DMS79 (cell line): Measurements from ENCODE around the gene PAMR1.

Source experiments
- DNase-seq: peaks from one replicate; lab custom pipeline; 2025; lab: John Stamatoyannopoulos, UW

The PAMR1 gene

GRCh38 chr11:35458846-35459245, 66.6 kb downstream of the PAMR1 start:
- no peak for DNase-seq

DNA sequence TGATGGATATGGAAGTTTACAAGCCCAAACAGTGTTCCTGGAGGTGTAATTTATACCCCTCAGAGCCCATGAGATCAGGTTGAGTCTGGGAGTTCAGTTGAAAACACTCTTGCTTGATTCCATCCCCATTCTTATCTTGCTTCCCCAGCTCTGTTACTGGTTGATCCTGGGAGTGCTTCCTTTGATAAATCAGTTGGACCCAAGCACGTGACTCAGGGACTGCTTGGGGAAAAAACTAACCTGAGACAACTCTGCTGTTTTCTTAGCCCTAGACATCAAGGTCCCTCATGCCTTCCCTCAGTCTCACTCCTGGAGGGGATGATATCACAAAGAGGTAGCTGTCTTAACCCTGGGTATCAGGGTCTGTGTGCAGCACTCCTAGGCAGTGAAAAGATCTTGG, 71.1 kb downstream of the PAMR1 start:
- no peak for DNase-seq

GRCh38 chr11:35436581-35437250, 88.7 kb downstream of the PAMR1 start:
- peak; percentile 30 for DNase-seq

DNA sequence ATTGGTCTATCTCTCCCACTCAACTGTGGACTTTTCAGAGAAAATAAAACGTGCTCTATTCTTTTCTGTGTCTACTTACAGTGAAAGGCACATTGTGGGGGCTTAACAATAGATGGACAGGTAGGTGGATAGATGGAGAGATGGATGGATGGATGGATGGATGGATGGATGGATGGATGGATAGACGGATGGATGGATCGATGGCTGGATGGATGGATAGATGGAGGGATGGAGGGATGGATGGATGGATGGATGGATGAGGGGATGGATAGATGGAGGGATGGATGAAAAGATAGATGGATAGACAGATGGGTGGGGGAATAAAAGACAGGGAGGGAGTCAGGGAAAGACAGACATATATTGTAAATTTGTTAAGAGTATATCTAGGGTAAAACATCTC, 91.8 kb downstream of the PAMR1 start:
- DNase-seq, result no peak

GRCh38 chr11:35432464-35432863, 93.0 kb downstream of the PAMR1 start:
- no peak for DNase-seq

DNA sequence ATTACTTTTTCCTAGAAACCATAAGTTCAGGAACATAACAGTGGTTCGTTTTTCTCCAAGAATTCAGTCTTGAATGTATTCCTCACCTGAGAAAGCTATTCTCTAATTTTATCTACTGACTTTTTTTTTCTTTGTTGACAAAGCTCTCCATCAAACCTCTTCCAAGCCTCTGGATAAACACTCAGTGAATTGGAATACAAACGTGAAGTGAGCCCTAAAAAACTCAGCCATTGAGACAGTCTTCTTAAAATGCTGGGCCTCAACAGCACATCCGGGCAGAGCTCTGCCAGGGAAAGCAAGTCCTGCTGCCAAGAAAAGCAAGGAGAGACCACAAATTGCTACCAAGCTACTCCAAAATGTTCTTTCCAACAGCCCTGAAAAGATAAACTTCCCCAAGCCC, 98.3 kb downstream of the PAMR1 start:
- peak; percentile 91 for DNase-seq

- DNase-seq, result no peak
These were observed 99.1 kb downstream of the PAMR1 start for GRCh38 chr11:35426351-35426750.

DNA sequence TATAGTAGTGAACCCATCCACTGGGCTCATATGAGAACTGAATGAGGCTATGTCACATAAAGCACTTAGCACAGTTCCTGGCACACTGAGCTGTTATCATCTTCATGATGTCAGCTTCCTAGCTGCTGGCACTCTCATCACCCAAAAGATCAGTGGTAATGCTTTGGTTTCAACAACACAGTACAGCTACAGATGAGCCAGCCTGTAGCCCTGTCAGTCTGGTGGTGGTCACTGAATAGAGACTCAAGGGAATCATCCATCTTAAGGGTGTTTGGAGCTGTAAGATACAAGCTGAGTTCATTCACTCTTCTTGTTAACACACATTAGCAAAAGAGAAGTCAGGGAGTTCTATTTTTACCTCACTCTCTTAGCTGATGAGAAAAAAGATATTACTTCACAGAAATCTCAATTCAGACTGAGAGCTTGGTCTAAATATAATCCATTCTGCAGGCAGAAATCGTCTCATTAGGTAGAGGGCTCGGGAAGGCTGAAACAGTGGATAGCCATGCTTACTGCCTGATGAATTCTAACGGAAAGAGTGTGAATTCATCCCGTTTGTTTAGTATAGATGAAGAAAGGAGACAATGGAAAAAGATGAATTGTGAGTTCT, 99.7 kb downstream of the PAMR1 start:
- no peak for DNase-seq

DNA sequence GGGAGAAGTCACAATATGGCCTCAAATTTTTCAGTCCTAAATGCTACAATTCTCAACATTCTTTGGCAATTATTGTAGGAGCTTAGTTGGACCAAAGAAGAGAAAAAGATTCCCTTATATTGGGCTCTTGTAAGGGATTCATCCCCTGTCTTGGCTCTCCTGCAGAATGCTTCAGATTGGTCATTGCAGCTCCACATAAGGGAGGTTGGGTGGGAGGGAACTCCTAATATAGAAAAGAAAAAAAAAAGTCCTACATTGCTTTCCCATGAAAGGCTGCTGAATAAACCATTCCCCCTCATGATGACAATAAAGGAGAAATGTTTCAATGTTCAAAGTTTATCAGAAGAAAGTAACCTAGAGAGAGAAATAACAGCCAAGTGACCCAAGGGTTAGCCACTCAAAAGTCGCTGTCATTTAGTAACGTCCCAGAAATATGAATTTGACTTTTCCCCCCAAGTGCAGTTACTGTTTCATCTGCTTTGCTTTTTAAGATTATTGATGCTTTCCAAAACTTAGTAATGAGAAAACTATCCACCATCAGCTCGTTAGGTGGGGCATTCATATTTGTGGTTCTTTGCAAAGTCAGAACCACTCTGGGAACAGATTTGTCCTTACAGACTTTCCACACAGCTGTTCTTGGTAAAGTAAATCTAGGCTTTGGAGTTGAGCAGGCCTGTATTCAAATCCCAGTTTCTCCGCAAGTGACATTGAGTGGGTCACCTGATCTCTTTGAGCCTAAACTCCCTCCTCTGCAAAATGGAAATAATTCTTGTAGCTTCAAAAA, 101.1 kb downstream of the PAMR1 start:
- no peak for DNase-seq

DNA sequence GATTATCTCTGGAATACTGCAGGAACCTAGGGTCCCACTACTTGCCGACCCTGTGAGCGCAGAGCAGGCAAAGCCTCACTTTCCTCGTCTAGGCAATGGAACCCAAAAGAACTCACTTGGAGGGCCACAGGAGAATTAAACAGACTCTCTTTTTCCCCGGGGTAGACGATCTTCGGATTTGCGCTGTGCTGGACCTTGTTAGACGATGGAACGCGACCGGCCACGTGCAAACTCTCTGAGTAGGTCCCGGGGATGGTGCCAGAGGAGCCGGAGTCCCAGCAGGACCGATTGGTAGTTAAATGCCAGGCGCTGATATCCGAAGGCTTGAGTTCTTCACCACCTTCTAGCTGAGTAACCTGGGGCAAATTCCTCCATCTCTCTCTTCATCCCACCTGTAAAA, 105.0 kb downstream of the PAMR1 start:
- no peak for DNase-seq

DNA sequence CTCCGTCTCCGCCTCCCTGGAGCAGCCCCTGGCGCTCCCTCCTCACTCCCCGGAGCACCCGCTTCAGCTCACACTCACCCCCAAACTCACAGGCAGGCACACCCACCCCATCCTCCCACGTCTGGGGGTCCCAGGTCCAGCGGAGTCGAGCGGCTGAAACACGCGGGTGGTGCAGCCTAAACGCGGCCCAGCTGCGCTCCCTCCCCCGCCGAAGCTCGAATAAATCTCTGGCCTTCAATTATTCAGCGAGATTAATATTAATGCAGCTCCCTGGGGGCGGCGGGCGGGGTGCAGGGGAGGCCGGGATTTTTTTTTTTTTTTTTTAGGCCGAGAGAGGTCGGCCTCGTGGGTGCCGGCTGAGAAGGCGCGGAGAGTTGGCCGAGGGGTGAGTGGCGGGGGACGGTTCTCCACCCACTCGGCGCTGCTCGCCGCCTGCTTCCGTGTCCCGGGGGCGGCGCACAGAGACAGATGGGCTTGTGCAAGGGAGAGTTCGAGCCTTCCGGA, 105.5 kb downstream of the PAMR1 start:
- no peak for DNase-seq

DNA sequence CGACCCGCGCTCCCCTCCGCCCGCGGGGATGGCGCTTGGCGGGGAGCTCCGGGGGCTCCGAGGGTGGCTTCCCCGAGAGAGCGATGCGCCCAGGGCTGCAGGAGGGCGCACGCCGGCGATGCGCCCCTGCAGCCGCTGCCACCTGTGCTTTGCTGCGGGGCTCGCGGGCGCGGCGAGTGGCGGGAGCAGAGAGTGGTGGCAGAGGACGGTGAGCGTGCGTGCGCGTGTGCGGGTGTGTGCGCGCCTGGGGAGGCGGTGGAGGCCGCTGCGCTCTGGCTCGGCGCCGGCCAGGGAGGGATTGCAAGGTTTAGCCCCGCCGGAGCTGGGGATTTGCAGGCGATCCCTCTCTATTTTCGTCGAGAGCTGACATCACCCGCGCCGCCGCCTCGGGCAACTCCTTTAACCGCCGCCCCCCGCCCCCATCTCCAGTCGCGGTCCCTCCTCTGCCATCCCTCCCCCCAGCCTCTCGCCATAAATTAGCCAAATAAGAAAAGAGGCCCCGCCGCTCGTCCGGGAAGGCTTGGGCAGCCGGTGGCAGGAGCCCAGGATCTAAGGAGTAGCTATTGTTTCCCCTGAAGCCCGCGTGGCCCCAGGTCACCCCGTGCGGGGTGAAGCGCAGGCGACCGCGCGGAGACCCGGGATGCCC, 106.1 kb downstream of the PAMR1 start, which contains the start of gene SLC1A2:
Gene SLC1A2 (minus strand): TSS at position 375 of the 646 bp plus-strand sequence. CDS start 592 bp downstream, outside the sequence.
- DNase-seq, result peak; percentile 31

- no peak for DNase-seq
These were observed 106.9 kb downstream of the PAMR1 start for GRCh38 chr11:35418282-35419183.

- DNase-seq, result no peak
These were observed 109.9 kb downstream of the PAMR1 start for GRCh38 chr11:35415487-35415886.

DNA sequence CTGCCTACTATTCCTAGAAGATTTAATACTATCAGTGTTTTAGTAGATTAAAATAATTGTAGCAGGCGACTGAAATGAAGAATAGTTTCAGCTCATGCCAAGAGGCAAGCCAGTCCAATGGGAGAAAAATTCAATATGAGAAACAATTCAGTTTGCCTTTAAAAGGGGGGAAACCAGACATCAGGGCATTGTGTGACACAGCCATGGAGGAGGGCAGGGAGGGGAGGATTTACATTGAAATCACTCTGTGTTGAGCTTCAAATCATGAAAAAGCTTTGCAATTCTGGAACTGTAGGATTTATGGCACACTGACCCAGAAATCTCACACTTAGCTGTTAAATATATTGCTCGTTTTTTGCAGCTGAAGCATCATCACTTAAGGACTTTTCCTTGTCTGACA, 110.6 kb downstream of the PAMR1 start:
- no peak for DNase-seq

DNA sequence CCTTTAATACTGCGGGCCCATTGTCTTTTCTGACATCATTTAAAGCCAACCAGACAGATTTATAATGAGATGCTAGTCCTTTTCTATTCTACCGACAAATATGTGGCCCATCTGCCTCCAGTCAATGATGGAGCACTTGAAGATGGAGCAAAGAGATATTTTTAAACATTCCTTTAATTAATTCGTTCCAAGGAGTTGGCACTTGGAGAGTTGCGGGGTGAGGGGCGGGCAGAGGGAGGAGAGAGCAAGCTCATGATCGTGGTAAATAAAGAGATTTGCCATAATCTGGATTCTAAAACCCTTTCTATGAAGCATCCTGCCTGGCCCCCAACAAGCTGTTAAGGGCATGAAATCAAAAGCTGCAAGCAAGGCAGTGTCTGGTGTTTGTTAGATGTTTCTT, 111.1 kb downstream of the PAMR1 start:
- DNase-seq, result no peak

DNA sequence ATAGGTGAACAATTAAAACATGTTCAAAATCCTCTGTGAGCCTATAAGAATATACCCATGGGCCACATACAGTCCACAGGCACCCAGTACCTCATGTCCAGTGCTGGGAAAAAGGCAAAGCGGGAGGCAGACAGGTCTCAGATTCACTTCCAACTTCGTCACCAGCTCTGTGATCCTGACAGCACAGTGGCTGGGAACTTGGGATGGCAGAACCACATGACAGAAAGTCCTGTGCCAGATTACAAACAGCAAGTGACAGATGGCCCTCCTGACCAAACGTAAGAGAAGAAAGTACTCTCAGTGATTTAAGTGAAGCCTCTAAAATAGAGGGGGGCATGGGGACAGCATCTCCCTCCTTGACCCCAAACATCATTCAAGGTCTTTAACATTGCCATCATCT, 111.8 kb downstream of the PAMR1 start:
- DNase-seq, result no peak

DNA sequence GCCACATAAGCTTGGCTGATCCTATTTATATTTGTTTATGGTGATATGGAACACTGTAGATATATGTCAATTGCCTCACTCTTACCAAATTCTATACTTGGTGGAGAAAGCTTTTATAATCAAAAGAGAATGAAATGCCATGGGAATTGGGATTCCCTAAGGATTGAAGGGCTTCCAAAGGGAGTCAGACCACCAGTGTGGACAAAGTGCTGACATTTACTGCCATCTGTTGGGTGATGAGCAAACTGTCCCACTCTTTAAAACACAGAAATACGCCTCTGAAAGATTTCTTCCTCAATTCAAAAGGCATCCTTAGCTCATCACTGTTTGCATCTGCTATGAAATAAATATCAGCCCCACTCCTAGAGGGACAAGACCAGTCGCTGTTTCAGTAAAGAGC, 113.1 kb downstream of the PAMR1 start:
- no peak for DNase-seq

- no peak for DNase-seq
These were observed 118.4 kb downstream of the PAMR1 start for GRCh38 chr11:35407041-35407440.

GRCh38 chr11:35404388-35404775, 121.0 kb downstream of the PAMR1 start:
- no peak for DNase-seq

- no peak for DNase-seq
These were observed 121.5 kb downstream of the PAMR1 start for GRCh38 chr11:35403765-35404387.
